GM06990 (cell line): ENCODE measurements around the gene TMEM132C.
"Not testable (repeated sequence)": the region's sequence is repeated elsewhere in the genome, so short reads cannot be mapped to it uniquely, and the experiment has no call there.

Experiments
- DNase-seq: peaks from one replicate; pipeline ENCODE4 v3.0.0-alpha.2; 2011; ENCODE audit not compliant: insufficient read length; ENCODE audit errors: extremely low read depth
- H3K27me3 ChIP-seq: replicated peaks from 2 replicates; pipeline ENCODE4 v1.6.0; 2011; ENCODE audit warnings: low read length; ENCODE audit not compliant: control insufficient read depth, insufficient read depth
- H3K36me3 ChIP-seq: 2 replicates; pipeline ENCODE4 v1.5.1; 2011; ENCODE audit warnings: low read length; ENCODE audit not compliant: control insufficient read depth, insufficient read depth
- H3K4me3 ChIP-seq: replicated peaks from 2 replicates; pipeline ENCODE4 v1.5.1; 2011; ENCODE audit warnings: low read depth, mild to moderate bottlenecking, control low read depth, low read length
- CTCF ChIP-seq: IDR thresholded peaks from 2 replicates; pipeline ENCODE4 v1.5.1; 2011; ENCODE audit warnings: low read length, control low read depth, mild to moderate bottlenecking, inconsistent platforms; ENCODE audit not compliant: insufficient read depth, poor library complexity, severe bottlenecking

Gene TMEM132C

GRCh38 chr12:128603573-128604115, 336.7 kb downstream of the TMEM132C start:
- DNase-seq, result no peak
- no peak overlapping the region for H3K4me3 ChIP-seq
- H3K36me3 ChIP-seq, result no peaks in the 10 kb centered on the region
- no peaks in the 10 kb centered on the region; the same call in 1 of the 2 replicates for H3K27me3 ChIP-seq
- no peak for TF ChIP-seq CTCF

GRCh38 chr12:128604219-128604618, 337.2 kb downstream of the TMEM132C start:
- not testable (repeated sequence) for H3K27me3 ChIP-seq, H3K4me3 ChIP-seq, DNase-seq, H3K36me3 ChIP-seq

- H3K4me3 ChIP-seq, result no peak overlapping the region
- no peak for TF ChIP-seq CTCF
- H3K36me3 ChIP-seq, result no peaks in the 10 kb centered on the region
- DNase-seq, result no peak
- H3K27me3 ChIP-seq, result no peaks in the 10 kb centered on the region; the same call in 1 of the 2 replicates
Observed at GRCh38 chr12:128606051-128606450, 339.1 kb downstream of the TMEM132C start.

GRCh38 chr12:128606538-128606937, 339.6 kb downstream of the TMEM132C start:
- Histone ChIP-seq H3K27me3 (no peaks in the 10 kb centered on the region; the same call in 1 of the 2 replicates), H3K36me3 (no peaks in the 10 kb centered on the region), H3K4me3 (no peak overlapping the region)
- no peak for TF ChIP-seq CTCF
- no peak for DNase-seq

GRCh38 chr12:128606970-128607369, 340.0 kb downstream of the TMEM132C start:
- Histone ChIP-seq H3K36me3 (no peaks in the 10 kb centered on the region), H3K4me3 (no peak overlapping the region), H3K27me3 (no peaks in the 10 kb centered on the region; the same call in 1 of the 2 replicates)
- TF ChIP-seq CTCF, result no peak
- no peak for DNase-seq

- no peaks in the 10 kb centered on the region for H3K36me3 ChIP-seq
- H3K4me3 ChIP-seq, result no peak overlapping the region
- no peak for TF ChIP-seq CTCF
- no peak for DNase-seq
- H3K27me3 ChIP-seq, result no peaks in the 10 kb centered on the region; the same call in 1 of the 2 replicates
Observed at GRCh38 chr12:128607641-128608040, 340.7 kb downstream of the TMEM132C start.
